Testis (tissue), 3 donors: ENCODE results near the gene DCUN1D4. TPM values are rescaled to one million over a fixed set of nuclear protein-coding genes. Genes with fewer than 3 reads are reported as not detected.

Experiments
- DNase-seq: peaks from one replicate; pipeline ENCODE4 v3.0.0-alpha.2; 2019
- H3K27ac ChIP-seq, 2 donors: fragments of 200-600 bp; sonication (generic); one replicate each; pipeline ENCODE4 v1.5.1; 2019
- H3K27me3 ChIP-seq: fragments of 200-600 bp; sonication (generic); one replicate; pipeline ENCODE4 v1.5.1; 2019
- H3K36me3 ChIP-seq: fragments of 200-600 bp; sonication (generic); one replicate; pipeline ENCODE4 v1.5.1; 2017; ENCODE audit warnings: low read depth; ENCODE audit errors: missing control alignments
- H3K4me1 ChIP-seq: fragments of 200-600 bp; sonication (generic); one replicate; pipeline ENCODE4 v1.5.1; 2019
- H3K4me3 ChIP-seq, 2 donors: fragments of 200-600 bp; sonication (generic); one replicate each; pipeline ENCODE4 v1.5.1; 2017 to 2019
- H3K9me3 ChIP-seq: fragments of 200-600 bp; sonication (generic); one replicate; pipeline ENCODE4 v1.5.1; 2017
- POLR2A ChIP-seq: fragments of 450-650 bp; IDR thresholded peaks from one replicate; pipeline ENCODE4 v1.6.1; 2017; ENCODE audit warnings: antibody characterized with exemption, mild to moderate bottlenecking, moderate library complexity
- WGBS, 2 donors: methylation state at CpG; one replicate each; pipeline ENCODE4 v1.1.5; 2018; 5-methylcytosine and 5-hydroxymethylcytosine counted together
- intact Hi-C: fragments of 100-400 bp; cut with DNase I; formaldehyde crosslinking; loops from one replicate; pipeline ENCODE4 v1.15.1; 2023; ENCODE audit warnings: low total_unique reads
- polyA plus RNA-seq: library from polyadenylated mRNA; stranded (reverse); fragments of 350-450 nt; fragmentation: Illumina TruSeq; extraction: RNeasy Lipid Tissue Mini Kit (QIAGEN cat#74804); gene quantifications from one replicate; pipeline ENCODE4 v1.2.3, GENCODE V29; 2014; ENCODE audit warnings: low read depth, low replicate concordance; ENCODE audit not compliant: insufficient read depth
- total RNA-seq, 2 donors: library from RNA; depleted of rRNA; stranded (reverse); fragments of >200 nt; gene quantifications; one replicate each; pipeline ENCODE4 v1.2.3, GENCODE V29; 2016
- TF ChIP-seq, protein P1 (sequence below), 3 experiments: fragments of 450-650 bp in 2 of 3; fragments of 200-600 bp in 1 of 3; sonication (generic) in 1 of 3; IDR thresholded peaks; one replicate each; pipeline ENCODE4 v1.5.1; 2016 to 2019; ENCODE audit warnings: antibody characterized with exemption in 3 of 3, mild to moderate bottlenecking in 2 of 3, moderate library complexity in 1 of 3

DCUN1D4 gene
- total and polyA plus RNA-seq, 3 donors from 2014 or later = 57.7 to 81.9 (median 74.1) TPM

DNA sequence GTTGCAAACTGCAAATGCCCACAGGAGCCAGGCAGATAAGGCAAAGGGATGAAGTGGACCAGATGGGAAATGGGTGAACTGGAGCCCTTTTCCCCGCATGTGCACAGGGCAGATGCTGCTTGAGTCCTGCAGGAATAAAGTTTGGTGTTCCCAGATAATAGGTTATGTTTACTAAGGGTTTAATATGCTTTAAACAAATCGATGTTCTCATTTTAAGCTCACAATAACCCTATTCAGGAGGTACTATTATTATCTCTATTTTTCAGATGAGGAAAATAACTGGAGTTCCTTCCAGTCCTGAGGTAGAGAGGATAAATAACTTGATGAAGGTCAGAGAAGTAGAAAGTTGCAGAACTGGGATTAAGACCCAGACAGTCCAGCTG, 99.9 kb downstream of the DCUN1D4 start:
- no peaks in the 10 kb centered on the region for H3K9me3 ChIP-seq
- H3K4me1 ChIP-seq = no peaks in the 10 kb centered on the region
- no peak overlapping the region for H3K4me3 ChIP-seq
- H3K27me3 ChIP-seq = no peaks in the 10 kb centered on the region
- intact Hi-C loops = no loop called here
- no peak for TF ChIP-seq POLR2A
- 68 to 69% methylated on average over 2 of the region's 2 CpGs for WGBS, 2 donors
- no peak for DNase-seq
- H3K36me3 ChIP-seq = no peaks in the 10 kb centered on the region
- H3K27ac ChIP-seq = no peak overlapping the region

DNA sequence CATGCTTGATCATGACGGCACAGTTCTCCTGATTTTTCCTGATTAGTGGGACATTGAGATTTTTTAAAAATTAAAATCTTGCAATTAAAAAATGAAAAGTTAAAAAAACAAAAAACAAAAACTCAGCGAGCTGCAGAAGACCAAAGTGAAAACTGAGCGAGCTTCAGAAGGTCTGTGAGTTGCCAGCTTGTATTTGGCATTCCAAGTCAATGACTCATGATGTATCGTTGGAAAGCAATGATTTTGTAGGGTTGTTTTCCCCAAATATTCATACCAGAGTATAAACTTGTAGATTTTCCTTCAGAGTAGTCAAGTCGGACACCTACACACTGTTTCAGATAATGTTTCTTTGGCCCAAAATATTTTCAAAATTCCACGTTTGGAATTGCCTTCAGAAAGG, 100.3 kb downstream of the DCUN1D4 start:
- intact Hi-C loops = no loop called here
- WGBS, 2 donors = 53 to 72% methylated on average over 6 of the region's 6 CpGs
- Histone ChIP-seq H3K9me3 (no peaks in the 10 kb centered on the region), H3K4me3 (no peak overlapping the region), H3K4me1 (no peaks in the 10 kb centered on the region), H3K27ac (no peak overlapping the region), H3K36me3 (no peaks in the 10 kb centered on the region), H3K27me3 (no peaks in the 10 kb centered on the region)
- TF ChIP-seq POLR2A = no peak
- TF ChIP-seq, protein P1, sequence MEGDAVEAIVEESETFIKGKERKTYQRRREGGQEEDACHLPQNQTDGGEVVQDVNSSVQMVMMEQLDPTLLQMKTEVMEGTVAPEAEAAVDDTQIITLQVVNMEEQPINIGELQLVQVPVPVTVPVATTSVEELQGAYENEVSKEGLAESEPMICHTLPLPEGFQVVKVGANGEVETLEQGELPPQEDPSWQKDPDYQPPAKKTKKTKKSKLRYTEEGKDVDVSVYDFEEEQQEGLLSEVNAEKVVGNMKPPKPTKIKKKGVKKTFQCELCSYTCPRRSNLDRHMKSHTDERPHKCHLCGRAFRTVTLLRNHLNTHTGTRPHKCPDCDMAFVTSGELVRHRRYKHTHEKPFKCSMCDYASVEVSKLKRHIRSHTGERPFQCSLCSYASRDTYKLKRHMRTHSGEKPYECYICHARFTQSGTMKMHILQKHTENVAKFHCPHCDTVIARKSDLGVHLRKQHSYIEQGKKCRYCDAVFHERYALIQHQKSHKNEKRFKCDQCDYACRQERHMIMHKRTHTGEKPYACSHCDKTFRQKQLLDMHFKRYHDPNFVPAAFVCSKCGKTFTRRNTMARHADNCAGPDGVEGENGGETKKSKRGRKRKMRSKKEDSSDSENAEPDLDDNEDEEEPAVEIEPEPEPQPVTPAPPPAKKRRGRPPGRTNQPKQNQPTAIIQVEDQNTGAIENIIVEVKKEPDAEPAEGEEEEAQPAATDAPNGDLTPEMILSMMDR (IDR thresholded peaks at IDR 0.05) = no peak
- no peak for DNase-seq

DNA sequence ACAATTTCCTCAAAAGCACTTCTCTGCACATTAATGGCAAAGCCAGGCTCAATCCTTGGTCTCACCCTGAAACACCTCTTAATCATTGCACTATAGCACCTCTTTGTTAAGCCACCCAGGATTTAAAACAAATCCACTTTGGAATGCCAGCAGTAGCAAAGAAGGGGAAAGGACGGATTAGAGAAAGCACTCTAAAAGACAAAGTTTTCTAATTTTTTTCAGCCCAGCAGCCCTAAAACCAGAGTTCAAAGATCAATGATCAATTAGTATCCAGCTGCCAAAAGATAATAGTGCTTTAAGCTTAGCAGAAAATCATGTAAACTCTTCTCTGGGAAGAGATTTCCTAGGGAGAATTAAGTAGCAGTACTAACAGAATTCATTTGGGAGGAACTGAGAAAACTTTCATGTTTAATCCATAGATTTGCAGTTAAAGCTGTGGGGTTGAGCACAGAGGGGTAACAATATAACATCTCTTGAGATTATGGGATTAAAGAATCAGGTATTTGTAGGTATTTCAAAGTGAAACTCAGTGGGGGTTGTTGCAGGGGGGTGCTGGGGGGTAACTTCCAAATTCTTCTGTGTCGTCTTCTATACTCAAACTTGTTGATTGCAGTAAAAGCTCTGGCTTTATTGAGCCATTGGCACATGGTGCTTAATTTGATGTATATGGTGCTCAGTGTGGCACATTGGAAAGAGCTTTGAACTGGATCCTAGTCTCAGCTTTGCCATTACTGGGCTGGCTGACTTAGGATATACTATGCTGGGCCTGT, 115.4 kb downstream of the DCUN1D4 start:
- Histone ChIP-seq H3K4me1 (no peaks in the 10 kb centered on the region), H3K27me3 (no peaks in the 10 kb centered on the region), H3K36me3 (no peaks in the 10 kb centered on the region), H3K4me3 (no peak overlapping the region), H3K27ac (no peak overlapping the region), H3K9me3 (no peaks in the 10 kb centered on the region)
- TF ChIP-seq POLR2A = no peak
- TF ChIP-seq, protein P1 (IDR thresholded peaks at IDR 0.05) = no peak
- intact Hi-C loops = no loop called here
- no peak for DNase-seq
- 70 to 72% methylated on average over 2 of the region's 2 CpGs for WGBS, 2 donors

DNA sequence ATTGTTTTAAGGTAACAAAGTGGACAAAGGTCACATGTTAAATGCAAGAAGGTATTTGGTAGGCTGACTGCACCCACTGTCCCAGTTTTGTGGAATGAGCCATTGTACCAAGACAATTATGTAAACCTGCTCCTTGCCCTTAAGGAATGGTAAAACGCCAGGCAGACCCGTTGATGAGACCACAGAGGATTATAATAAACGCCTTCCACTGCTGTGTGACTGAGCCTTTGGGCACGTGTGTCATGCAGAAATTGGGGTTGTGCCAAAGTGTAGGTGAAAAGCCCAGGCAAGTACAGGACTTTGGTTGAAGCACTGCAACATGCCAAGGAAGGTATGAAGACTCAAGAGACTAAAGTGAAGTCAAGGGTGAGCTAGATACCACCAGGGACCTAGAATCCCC, 117.5 kb downstream of the DCUN1D4 start:
- no peak for TF ChIP-seq POLR2A
- TF ChIP-seq, protein P1 (IDR thresholded peaks at IDR 0.05) = no peak
- no peaks in the 10 kb centered on the region for H3K36me3 ChIP-seq

DNA sequence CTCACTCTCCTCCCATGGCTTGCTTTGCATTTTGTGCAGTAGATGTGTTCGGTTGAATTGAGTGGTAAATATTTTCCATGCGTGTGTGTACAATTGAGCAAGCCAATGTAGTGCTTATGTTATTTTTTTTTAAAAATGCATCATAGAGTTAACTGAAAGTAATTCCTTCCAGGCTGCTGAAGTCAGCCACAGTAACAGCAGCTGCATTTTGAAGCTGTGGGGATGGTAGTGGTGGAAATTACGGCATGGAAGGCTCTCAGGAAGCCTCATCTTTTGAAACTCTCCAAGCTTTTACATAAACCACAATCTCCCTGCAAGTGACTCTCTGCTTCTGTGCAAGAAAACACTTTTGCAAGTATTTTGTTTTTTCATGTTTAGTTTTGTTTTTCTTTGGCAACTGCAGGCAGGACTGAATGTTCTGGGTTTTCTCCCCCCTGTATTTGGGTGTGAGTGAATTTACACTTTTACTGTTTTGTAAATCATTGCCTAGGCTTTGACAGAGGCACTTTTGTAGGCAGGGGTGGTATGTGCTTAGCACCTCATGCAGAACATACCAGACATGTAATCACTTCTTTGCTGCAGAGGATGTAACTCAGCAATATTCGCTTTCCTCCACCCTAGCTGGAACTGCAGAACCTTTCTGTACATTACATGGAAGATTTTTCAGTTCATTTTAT, 121.0 kb downstream of the DCUN1D4 start:
- no peak for DNase-seq
- no peaks in the 10 kb centered on the region for H3K27me3 ChIP-seq
- no peaks in the 10 kb centered on the region for H3K4me1 ChIP-seq
- WGBS, 2 donors = 57 to 66% methylated on average over 4 of the region's 4 CpGs
- no peak overlapping the region for H3K4me3 ChIP-seq
- H3K27ac ChIP-seq = no peak overlapping the region
- no peaks in the 10 kb centered on the region for H3K36me3 ChIP-seq
- intact Hi-C loops = no loop called here
- TF ChIP-seq POLR2A = no peak
- TF ChIP-seq, protein P1 (IDR thresholded peaks at IDR 0.05) = no peak
- H3K9me3 ChIP-seq = no peaks in the 10 kb centered on the region

More for the DNA sequence above, 117.5 kb downstream of the DCUN1D4 start:
- intact Hi-C loops = no loop called here
- Histone ChIP-seq H3K27ac (no peak overlapping the region), H3K4me1 (no peaks in the 10 kb centered on the region), H3K4me3 (no peak overlapping the region), H3K9me3 (no peaks in the 10 kb centered on the region), H3K27me3 (no peaks in the 10 kb centered on the region)
- DNase-seq = no peak
- 55 to 72% methylated on average over 4 of the region's 4 CpGs for WGBS, 2 donors
